Neural cell (in vitro differentiated cells): Measurements from ENCODE around the gene PRKAG2. TPM values are rescaled to one million over a fixed set of nuclear protein-coding genes. Genes with fewer than 3 reads are reported as not detected.

ENCODE experiments used
- H2AFZ ChIP-seq: fragments of 200-600, 300-800 bp; sonication (generic), shearing (Covaris generic); 2 replicates; pipeline ENCODE4 v1.6.0; 2014; ENCODE audit warnings: low read depth, mild to moderate bottlenecking, antibody characterized with exemption, low read length, moderate library complexity
- H3F3A ChIP-seq: fragments of 200-600 bp; shearing (Covaris generic); 2 replicates; pipeline ENCODE4 v1.6.1; 2016; ENCODE audit warnings: mild to moderate bottlenecking, moderate library complexity, mixed read lengths, antibody characterized with exemption, low read length; ENCODE audit not compliant: insufficient read depth, poor library complexity, severe bottlenecking
- H3K27ac ChIP-seq: fragments of 200-600, 300-800 bp; sonication (generic), shearing (Covaris generic); 2 replicates; pipeline ENCODE4 v1.5.1; 2014; ENCODE audit warnings: mild to moderate bottlenecking, low read length, moderate library complexity
- H3K27me3 ChIP-seq: fragments of 300-800, 200-600 bp; sonication (generic), shearing (Covaris generic); 2 replicates; pipeline ENCODE4 v1.6.0; 2014; ENCODE audit warnings: mild to moderate bottlenecking, low read depth, low read length, moderate library complexity; ENCODE audit not compliant: insufficient read depth
- H3K36me3 ChIP-seq: fragments of 300-800, 200-600 bp; sonication (generic), shearing (Covaris generic); 2 replicates; pipeline ENCODE4 v1.5.1; 2014; ENCODE audit warnings: mild to moderate bottlenecking, antibody characterized with exemption, low read length, moderate library complexity; ENCODE audit not compliant: insufficient read depth
- H3K4me2 ChIP-seq: fragments of 300-800, 200-600 bp; sonication (generic), shearing (Covaris generic); 2 replicates; pipeline ENCODE4 v1.6.0; 2014; ENCODE audit warnings: mild to moderate bottlenecking, low read length
- H3K4me3 ChIP-seq: fragments of 300-800, 200-600 bp; sonication (generic), shearing (Covaris generic); 2 replicates; pipeline ENCODE4 v1.5.1; 2014; ENCODE audit warnings: mild to moderate bottlenecking, low read length, moderate library complexity
- H3K79me2 ChIP-seq: fragments of 200-600 bp; shearing (Covaris generic); replicated peaks from 2 replicates; pipeline ENCODE4 v1.6.0; 2014; ENCODE audit warnings: mild to moderate bottlenecking, low read length, moderate library complexity; ENCODE audit not compliant: insufficient read depth
- H3K9ac ChIP-seq: fragments of 300-800, 200-600 bp; sonication (generic), shearing (Covaris generic); 2 replicates; pipeline ENCODE4 v1.6.1; 2016; ENCODE audit warnings: mild to moderate bottlenecking, low read length, mixed read lengths
- H3K9me2 ChIP-seq: fragments of 200-600 bp; shearing (Covaris generic); 2 replicates; pipeline ENCODE4 v1.6.1; 2016; ENCODE audit warnings: mild to moderate bottlenecking, low read length, mixed read lengths; ENCODE audit not compliant: insufficient read depth
- H3K9me3 ChIP-seq: fragments of 200-600, 300-800 bp; sonication (generic), shearing (Covaris generic); 2 replicates; pipeline ENCODE4 v1.6.1; 2016; ENCODE audit warnings: mild to moderate bottlenecking, mixed run types, low read length, moderate library complexity, mixed read lengths
- H4K20me1 ChIP-seq: fragments of 200-600 bp; shearing (Covaris generic); 2 replicates; pipeline ENCODE4 v1.6.1; 2016; ENCODE audit warnings: mild to moderate bottlenecking, mixed run types; ENCODE audit not compliant: insufficient read depth
- CTCF ChIP-seq: fragments of 450-650 bp; IDR thresholded peaks from 2 replicates; pipeline ENCODE4 v1.5.1; 2014; ENCODE audit warnings: antibody characterized with exemption, mild to moderate bottlenecking, moderate library complexity; ENCODE audit not compliant: poor library complexity, severe bottlenecking
- EP300 ChIP-seq: fragments of 450-650 bp; conservative IDR thresholded peaks from 2 replicates; pipeline ENCODE4 v1.6.1; 2014; ENCODE audit warnings: antibody characterized with exemption, mild to moderate bottlenecking, moderate library complexity; ENCODE audit not compliant: poor library complexity, severe bottlenecking
- EZH2 ChIP-seq: fragments of 200-600, 300-800 bp; shearing (Covaris generic), sonication (generic); IDR thresholded peaks from 2 replicates; pipeline ENCODE4 v1.6.1; 2014; ENCODE audit warnings: antibody characterized with exemption, low read length, borderline replicate concordance, mild to moderate bottlenecking; ENCODE audit not compliant: insufficient read depth, poor library complexity, severe bottlenecking
- MXI1 ChIP-seq: fragments of 450-650 bp; conservative IDR thresholded peaks from 2 replicates; pipeline ENCODE4 v1.6.1; 2014; ENCODE audit warnings: antibody characterized with exemption, mild to moderate bottlenecking; ENCODE audit not compliant: poor library complexity, severe bottlenecking
- POLR2AphosphoS5 ChIP-seq: IDR thresholded peaks from 2 replicates; pipeline ENCODE4 v1.6.1; 2012
- RAD21 ChIP-seq: fragments of 450-650 bp; conservative IDR thresholded peaks from 2 replicates; pipeline ENCODE4 v1.6.1; 2014; ENCODE audit warnings: antibody characterized with exemption, mild to moderate bottlenecking, moderate library complexity
- REST ChIP-seq: IDR thresholded peaks from 2 replicates; pipeline ENCODE4 v1.6.1; 2012; ENCODE audit warnings: borderline replicate concordance
- SMC3 ChIP-seq: fragments of 450-650 bp; conservative IDR thresholded peaks from 2 replicates; pipeline ENCODE4 v1.6.1; 2014; ENCODE audit warnings: antibody characterized with exemption, mild to moderate bottlenecking, moderate library complexity; ENCODE audit not compliant: poor library complexity
- TAF1 ChIP-seq: IDR thresholded peaks from 2 replicates; pipeline ENCODE4 v1.6.1; 2012; ENCODE audit warnings: low read depth
- polyA plus RNA-seq: library from polyadenylated mRNA; depleted of rRNA; stranded (reverse); fragments of >200 nt; gene quantifications from 2 replicates; pipeline ENCODE4 v1.2.3, GENCODE V29; 2014

The PRKAG2 gene
- polyA plus RNA-seq, 1 donor from 2014 or later, result 22.9 TPM

- H4K20me1 ChIP-seq, result no peaks in the 10 kb centered on the region
- H3F3A ChIP-seq, result no peaks in the 10 kb centered on the region
- no peaks in the 10 kb centered on the region for H3K9me3 ChIP-seq
- no peaks in the 10 kb centered on the region for H3K36me3 ChIP-seq
- H3K4me2 ChIP-seq, result no peak overlapping the region
- H2AFZ ChIP-seq, result no peak overlapping the region
- H3K9me2 ChIP-seq, result no peaks in the 10 kb centered on the region
- H3K27me3 ChIP-seq, result no peaks in the 10 kb centered on the region
- H3K4me3 ChIP-seq, result no peak overlapping the region
- no peak overlapping the region for H3K27ac ChIP-seq
- TF ChIP-seq SMC3, result no peak
- TF ChIP-seq REST, result no peak
- TF ChIP-seq MXI1, result no peak
- TF ChIP-seq CTCF, result no peak
- TF ChIP-seq POLR2AphosphoS5, result no peak
- no peak for TF ChIP-seq TAF1
- TF ChIP-seq EP300, result no peak
- TF ChIP-seq RAD21, result no peak
- no peak for TF ChIP-seq EZH2
- H3K79me2 ChIP-seq, result no peaks in the 10 kb centered on the region
- H3K9ac ChIP-seq, result no peak overlapping the region
Observed at GRCh38 chr7:151683615-151684407, 193.1 kb downstream of the PRKAG2 start.

GRCh38 chr7:151682831-151683614 lies 193.9 kb downstream of the PRKAG2 start:
- Histone ChIP-seq H4K20me1 (no peaks in the 10 kb centered on the region), H3K9ac (no peak overlapping the region), H3K27ac (no peak overlapping the region)

More at GRCh38 chr7:151682831-151683614, 193.9 kb downstream of the PRKAG2 start:
- H3K36me3 ChIP-seq, result no peaks in the 10 kb centered on the region
- no peaks in the 10 kb centered on the region for H3K79me2 ChIP-seq
- no peaks in the 10 kb centered on the region for H3K9me2 ChIP-seq
- no peak overlapping the region for H3K4me2 ChIP-seq
- H3K4me3 ChIP-seq, result no peak overlapping the region
- H3F3A ChIP-seq, result no peaks in the 10 kb centered on the region
- H3K27me3 ChIP-seq, result no peaks in the 10 kb centered on the region
- no peak for TF ChIP-seq RAD21
- no peak for TF ChIP-seq POLR2AphosphoS5
- no peak for TF ChIP-seq CTCF
- TF ChIP-seq MXI1, result no peak
- no peak for TF ChIP-seq REST
- no peak for TF ChIP-seq TAF1
- no peak for TF ChIP-seq EP300
- no peak for TF ChIP-seq SMC3
- H3K9me3 ChIP-seq, result no peaks in the 10 kb centered on the region
- H2AFZ ChIP-seq, result no peak overlapping the region
